ENCODE data around the gene UBE2H.

- TF ChIP-seq CTCF (IDR thresholded peaks at IDR 0.05; ENCODE audit: insufficient read depth, low read length, poor library complexity, severe bottlenecking) (no peak), EZH2phosphoT487 (conservative IDR thresholded peaks at IDR 0.05; ENCODE audit: low read length) (no peak)
Observed at GRCh38 chr7:129796186-129796775, 156.5 kb downstream of the UBE2H start.
